GM19099 (cell line): ENCODE results near the gene WAPL.

Experiments used
- POLR2A ChIP-seq: IDR thresholded peaks from 3 replicates; pipeline ENCODE4 v1.6.1; 2011; ENCODE audit warnings: low read depth; ENCODE audit not compliant: insufficient read length; ENCODE audit errors: extremely low read depth

Gene WAPL

DNA sequence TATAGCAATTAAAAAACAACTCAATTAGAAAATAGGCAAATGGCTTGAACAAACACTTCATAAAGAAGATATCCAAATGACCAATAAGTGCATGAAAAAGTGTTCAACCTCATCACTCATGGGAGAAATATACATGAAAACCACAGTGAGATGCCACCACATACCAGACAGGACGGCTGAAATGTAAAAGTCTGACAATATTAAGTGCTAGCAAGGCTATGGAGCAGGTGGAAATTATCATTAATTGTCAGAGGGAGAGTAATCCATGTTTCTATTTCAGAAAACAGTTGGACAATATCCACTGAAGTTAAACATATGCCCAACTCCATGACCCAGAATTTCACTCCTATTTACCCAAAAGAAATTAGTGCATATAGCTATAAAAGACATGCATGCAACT is 112.4 kb downstream of the WAPL start:
- no peak for TF ChIP-seq POLR2A

DNA sequence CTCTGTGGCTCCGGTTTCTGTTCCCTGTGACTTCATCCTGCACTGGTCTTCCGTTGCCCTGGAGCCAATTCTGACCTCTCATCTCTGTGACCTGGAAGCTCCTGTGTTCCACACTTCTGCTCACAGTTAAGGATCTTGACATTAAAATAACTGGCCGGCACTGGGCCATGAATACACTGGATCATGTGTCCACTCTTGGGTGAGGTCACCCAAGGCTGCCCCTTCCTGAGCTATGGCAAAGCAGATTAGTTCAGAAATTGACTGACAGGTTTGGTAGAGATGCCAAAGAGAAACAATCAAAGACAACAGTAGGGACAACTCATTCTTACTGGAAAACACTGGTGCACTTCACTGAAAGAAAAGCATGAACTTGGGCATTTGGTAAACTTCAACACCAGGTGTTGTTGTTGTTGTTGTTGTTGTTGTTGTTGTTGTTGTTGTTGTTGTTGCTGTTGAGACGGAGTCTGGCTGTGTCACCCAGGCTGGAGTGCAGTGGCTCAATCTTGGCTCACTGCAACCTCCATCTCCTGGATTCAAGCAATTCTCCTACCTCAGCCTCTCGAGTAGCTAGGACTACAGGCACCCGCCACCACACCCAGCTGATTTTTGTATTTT is 118.3 kb downstream of the WAPL start:
- TF ChIP-seq POLR2A = no peak

DNA sequence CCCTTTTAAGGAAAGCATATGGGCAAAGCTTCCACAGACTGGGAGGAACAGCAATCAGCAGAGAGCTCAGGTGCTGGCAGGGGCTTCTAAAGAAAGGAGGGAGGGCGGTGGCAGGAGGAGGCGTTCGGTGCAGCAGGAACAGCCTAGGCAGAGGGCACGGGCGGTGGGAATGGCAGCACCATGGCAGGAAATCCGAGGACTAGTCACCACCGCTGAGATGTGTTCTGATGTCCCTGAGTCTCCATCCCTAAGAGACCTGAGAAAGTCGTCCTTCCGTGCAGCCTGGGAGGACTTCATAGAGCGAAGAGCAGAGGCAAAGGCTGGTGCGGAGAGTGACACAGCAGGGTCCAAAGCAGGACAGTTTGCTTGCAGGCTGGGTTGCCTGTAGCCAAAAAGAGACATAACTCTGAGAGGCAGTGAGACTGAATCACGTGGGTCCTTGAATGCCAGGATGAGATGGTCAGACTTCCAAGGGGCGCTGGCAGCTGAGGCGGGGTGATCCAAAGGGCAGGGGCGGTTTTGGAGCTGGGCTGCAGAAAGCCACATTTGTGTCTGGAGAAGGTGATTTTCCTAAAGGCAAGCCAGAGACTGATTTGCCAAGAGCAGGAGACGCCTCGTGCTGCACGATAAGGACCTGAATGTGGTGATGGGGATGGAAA is 119.2 kb downstream of the WAPL start:
- no peak for TF ChIP-seq POLR2A

DNA sequence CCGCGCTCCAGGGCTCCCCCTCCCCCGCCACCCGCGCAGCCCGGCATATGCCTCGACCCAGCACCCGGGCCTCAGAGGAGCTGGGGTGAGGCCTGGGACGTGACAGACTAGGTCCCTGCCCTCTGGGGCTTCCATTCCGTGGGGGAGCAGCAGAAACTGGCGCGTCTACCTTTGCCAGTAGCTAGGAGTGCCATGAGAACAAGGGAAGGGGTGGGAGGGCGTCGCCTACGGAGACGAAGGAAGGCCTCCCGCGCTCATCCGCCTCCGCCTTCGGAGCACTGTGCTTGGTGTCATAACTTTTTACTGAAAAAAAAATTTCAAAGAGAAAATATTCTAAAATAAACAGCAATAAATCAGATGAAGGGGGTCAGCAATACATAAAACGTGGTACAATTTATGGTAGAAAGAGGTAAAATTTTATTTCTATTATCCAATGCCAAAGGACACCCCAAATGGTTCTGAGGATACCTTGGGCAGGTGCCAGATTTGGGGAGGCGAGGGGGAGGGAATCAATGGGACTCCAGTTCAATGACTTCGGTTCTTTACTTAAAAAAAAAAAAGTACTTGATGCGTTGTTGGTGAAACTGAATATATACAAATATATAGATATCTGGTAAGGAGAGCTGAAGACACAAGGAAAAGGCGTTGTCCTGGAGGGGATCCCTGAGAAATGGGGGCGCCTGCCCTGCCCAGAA is 119.9 kb downstream of the WAPL start:
- no peak for TF ChIP-seq POLR2A

DNA sequence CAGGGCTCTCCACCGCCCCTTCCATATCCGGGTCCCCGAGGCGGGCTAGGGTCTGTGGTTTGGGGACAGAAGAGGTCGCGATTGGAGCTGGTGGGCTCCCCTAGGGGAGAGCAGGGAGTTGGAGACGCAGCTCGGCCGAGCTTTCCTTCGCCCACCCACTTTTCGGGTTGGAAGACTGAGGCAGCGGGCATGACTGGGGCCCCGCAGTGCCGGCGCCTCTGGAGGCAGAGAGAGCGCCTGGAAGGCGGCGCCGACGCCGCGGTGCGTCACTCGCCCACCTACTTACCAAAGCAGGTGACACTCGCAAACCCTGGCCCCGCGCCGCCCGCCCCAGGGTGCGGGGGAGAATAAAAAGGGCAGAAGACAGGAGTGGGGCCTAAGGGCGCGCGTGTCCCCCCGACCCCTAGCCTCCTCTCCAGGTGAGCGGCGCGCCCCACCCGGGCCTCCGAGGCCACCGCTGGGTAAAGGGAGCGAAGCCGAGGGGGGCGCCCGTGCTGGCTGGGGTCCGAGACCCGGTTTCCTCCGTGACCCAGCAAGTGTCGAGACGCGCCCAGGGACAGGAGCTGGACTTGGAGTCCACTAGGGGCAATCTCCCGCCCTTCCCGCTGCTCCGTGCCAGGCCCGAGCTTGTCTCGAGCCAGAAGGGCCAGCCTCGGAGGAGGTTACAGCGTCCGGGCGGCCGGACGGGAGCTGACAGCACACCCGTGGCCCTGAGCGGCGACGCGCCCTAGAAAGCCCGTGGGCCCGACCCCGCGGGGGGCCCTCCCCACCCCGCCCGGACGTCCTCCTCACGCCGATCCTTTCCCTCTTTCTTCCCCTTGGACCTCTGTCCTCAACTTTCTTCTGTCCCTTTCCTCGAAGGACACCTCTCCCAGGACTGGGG is 120.6 kb downstream of the WAPL start:
- TF ChIP-seq POLR2A = peak; percentile 8

DNA sequence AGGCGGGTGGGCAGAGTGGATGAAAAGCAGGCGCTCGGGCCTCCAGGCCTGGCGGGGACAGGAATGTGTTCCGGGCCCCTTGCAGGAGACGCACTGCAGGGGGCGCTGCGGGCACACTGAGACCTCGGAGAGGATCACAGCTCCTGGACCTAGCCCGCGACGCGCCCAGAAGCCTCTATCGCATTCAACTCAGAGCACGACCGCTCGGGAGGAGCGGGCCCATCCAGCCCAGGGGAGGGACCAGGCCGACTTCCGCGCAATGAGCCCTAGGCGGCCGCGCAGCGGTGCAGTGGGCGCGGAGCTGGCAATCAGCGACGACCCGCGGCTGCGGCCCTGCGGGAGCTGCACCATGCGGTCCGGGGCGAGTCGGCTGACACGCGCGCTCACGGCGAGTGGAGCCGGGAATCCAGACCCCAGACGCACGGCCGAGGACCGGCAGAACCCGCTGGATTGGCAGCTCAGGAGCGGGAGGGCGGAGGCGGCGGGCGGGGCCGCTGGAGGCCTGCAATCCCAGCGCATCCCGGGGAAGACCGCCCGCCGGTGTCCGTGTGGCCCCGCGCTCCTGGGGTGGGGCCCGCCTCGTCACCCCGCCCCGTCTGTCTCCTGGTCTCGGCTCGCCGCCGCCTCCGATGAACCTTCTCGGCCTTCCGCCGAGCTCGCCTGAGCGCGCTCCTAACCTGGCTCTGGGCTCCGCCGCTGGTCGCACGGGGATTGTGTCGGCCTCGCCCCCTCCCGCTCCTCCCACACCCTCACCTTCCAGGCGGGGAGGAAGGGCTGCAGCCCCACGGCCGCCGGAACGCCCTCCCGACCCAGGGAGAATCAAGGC is 121.5 kb downstream of the WAPL start:
- peak; percentile 59 for TF ChIP-seq POLR2A

DNA sequence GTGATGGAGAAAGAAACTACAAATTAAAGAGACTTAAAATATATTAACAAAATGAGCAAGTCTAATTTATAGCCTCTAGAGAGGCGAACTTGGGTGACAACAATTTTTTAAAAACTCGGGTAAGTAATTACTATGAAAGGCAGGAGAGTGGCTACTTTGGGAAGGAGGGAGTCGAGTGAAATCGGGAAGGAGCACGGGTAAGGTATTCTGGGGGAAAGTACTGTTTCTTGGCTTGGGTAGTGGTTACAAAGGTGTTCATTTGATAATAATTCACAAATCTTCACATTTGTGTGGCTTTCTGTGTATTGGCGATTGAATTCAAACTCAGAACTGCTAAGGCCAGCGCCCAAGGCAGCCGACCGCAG is 122.1 kb downstream of the WAPL start:
- no peak for TF ChIP-seq POLR2A

DNA sequence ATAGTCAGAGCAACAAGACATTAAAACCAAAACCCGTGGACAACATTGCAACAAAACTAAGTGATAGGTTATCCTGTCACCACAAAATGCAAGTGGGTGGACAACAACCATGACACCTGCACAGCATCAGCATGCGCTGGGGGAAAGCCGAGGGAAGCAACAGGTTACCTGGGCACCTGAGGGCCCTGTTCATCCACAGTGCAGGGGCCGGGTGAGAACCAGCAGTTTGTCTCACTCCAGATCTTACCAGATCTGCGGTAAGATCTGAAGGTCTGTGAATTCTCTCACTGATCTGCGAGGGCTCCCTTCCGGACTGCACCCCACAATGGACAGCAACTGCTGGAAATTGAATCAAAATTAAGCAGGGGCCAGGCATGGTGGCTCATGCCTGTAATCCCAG is 124.5 kb downstream of the WAPL start:
- no peak for TF ChIP-seq POLR2A

DNA sequence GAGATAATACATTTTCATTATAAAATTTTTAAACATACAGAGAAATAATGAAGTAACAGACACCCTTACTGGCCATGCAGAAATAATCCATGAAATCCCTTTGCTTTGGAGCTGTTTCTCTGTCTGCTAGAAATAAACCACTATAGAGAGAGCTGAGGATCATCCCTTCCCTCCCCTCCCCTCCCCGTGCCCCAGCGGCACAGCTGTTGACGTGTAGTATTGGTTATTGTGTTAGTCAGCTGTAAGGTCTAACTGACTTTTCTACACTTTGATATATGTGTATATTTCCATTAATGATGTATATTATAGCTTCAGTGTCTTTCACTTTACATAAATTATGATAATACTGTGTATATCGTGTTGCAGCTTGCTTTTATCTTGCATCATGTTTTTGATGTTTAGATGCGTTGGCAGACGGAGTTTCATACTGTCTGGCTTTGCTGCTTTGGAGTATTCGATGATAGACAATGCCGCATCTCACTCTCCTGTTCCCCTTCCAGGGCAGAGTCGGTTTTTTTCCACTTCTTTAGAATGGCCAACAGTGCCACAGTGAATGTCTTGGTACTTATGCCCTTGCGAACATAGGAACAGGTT is 127.6 kb downstream of the WAPL start:
- no peak for TF ChIP-seq POLR2A

DNA sequence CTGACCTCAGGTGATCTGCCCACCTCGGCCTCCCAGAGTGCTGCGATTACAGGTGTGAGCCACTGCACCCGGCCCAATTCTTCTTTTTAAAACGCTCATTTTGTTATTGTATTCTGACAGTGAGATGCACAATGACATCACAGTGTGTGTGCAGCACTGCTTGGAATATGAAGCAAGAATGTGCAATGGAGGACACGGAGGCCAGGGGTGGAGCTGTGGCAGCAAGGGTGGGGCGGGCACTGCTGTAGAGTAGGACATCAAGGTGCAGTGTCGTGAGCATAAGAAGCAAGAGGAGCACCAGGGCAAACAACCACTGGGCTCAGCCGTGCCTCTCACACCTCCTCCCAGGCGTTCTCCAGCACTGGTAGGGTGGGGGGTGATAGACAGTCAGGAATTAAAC is 128.2 kb downstream of the WAPL start:
- no peak for TF ChIP-seq POLR2A

DNA sequence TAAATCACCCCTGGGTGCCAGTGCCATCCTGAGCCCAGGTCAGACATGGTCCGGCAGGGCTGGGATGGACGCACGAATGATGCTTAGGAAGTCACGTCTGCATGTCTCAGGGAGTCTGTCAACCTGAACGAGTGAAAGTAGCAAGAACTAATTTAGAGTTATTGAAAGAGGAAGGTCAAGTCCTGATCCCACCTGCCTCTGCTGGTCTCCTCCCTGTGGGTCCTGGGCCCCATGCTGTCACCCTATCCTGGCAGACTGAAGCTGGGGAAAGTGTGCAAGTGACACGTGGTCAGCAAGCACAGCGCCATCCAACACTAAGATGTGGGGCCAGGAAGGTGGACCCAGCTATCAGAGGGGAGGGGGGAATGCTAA is 128.9 kb downstream of the WAPL start:
- no peak for TF ChIP-seq POLR2A

DNA sequence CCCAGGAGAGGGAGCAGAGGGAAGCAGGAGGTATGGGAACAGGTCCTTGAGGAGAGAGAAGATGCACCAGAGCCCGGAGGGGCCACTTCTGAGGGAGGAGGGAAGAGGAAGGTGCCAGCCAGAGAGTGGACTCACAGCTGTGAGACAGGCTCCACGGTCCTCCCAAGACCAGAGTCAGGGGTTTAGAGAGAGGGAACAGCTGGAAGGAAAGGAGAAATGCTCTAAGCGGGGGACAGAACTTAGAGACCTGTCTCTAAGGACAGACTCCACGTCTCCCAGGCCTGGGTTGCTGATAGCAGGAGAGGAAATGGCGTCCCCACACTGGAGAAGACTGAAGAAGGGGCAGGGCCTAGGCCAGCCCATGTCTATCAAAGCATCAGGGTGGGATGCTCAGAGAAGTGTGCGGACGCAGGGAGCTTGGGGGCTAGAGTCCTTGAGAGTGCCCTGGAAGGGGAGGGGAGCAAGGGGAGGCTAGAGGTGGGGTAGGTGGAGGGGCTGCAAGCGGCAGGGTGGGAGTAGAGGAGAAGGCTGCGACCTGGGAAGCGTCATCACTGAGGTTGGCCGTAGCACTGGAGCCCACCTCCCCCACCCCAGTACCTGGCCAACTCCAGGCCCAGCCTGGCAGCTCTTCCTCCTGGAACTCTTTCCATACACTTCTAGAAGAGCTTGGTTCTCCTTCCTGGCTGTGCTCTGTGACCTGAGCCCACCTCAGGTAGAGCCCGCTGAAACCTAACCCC is 129.4 kb downstream of the WAPL start:
- no peak for TF ChIP-seq POLR2A

DNA sequence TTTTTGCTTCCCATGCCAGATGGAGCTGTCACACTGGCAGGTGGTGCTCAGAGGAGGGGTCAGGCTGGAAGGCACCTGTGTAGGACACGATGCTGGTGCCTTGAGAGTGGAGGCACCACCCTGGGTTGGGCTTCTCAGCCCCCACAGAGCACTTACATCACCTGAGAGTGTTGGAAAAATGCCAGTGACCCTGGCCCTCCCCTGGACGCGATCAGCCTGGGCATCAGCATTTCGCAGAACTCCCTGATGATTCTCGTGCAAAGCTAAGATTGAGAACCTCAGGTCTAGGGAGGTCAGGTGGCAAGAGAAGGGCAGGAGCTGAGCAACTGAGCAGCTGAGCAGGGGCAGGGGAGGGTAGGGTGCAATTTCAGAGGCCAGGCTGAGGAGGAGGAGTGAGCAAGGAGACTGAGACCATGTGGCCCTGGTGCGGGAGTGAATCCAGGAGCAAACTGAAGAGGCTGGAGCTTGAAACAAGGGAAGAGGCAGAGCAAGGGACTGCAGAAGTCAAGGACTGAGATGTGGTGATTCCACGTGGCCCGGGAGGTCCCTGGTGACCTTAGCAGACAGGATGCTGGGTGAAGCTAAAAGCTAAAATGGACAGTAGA is 130.3 kb downstream of the WAPL start:
- no peak for TF ChIP-seq POLR2A

DNA sequence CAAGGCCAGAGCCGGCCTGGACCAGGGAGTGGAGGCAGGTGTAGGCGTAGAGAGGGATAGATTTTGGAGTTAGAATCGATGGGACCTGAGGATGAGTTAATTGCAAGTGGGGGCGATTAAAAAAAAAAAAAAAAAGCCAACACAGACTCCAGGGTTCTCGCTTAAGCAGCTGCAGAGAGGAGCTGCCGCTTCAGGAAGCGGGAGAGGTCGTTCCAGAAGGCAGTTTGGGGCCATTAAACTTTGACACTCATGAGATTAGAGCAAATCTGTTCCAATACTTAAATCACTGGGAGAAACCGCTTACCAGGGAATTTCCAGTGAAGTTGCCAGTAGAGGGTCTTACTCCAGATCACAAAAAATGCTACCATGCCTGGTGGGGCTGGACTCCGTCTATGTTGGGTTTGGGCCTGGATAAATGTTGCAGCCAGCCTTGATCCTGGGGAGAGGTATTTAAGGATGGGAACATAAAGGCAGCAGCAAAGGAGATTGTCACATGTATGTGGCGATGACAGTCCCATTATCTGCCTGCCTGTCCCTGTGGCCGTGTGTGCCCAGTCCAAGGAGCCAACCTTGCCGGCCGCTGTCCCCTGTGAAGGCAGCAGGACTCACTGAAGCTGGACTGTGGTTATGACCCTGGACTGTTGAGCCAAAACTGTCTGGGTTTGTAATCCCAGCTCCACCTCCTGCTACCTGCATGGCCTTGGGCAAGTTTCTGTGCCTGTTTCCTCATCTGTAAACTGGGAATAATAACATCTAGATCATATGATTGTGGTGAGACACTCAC is 131.1 kb downstream of the WAPL start:
- no peak for TF ChIP-seq POLR2A
